Skeletal muscle cell (primary cell): ENCODE results near the gene PPARGC1A.

Source experiments
- DNase-seq: peaks from one replicate; pipeline ENCODE4 v3.0.0-alpha.2; 2010; ENCODE audit warnings: low read depth
- H3K4me3 ChIP-seq: 2 replicates; pipeline ENCODE4 v1.5.1; 2011; ENCODE audit warnings: low read depth, mild to moderate bottlenecking, control low read depth, low read length, moderate library complexity

The PPARGC1A gene

GRCh38 chr4:23884741-23885140 lies 5.1 kb downstream of the PPARGC1A start:
- DNase-seq = no peak
- no peak overlapping the region for H3K4me3 ChIP-seq

- H3K4me3 ChIP-seq = no peak overlapping the region
- DNase-seq = no peak
Measured at GRCh38 chr4:23884261-23884660, 5.6 kb downstream of the PPARGC1A start.

GRCh38 chr4:23882976-23883531 lies 6.8 kb downstream of the PPARGC1A start:
- H3K4me3 ChIP-seq = no peak overlapping the region
- no peak for DNase-seq

DNA sequence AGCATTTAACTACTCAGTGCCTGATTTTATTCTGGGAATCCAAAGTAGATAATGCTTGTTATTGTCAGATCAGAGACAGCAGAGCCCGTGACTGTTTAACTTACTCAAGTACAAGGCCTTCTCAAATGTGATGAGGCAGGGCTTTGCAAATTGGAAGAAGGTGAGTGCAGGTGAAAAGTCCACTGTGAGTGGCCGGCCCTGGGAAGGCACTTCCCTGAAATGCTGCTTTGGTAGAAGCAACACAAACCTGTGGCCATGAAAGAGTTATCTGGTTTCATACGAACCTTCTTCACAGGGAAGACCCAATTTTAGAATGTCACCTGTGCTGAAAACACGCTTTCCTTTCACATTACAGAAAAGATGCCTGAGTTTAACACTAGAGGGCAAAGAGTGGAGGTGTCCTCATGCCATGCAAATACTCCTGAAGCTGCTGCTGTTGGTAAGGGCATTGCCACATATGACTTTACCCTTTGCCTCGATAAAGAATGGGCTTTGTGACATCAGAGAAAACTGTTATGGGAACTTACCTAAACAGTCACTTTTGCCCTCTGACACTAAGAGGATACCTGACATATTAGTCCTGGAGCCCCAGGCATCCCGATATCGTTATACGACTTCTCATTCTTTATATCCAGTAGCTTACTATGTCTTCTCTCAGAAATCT lies 8.0 kb downstream of the PPARGC1A start:
- DNase-seq = no peak
- no peak overlapping the region for H3K4me3 ChIP-seq

DNA sequence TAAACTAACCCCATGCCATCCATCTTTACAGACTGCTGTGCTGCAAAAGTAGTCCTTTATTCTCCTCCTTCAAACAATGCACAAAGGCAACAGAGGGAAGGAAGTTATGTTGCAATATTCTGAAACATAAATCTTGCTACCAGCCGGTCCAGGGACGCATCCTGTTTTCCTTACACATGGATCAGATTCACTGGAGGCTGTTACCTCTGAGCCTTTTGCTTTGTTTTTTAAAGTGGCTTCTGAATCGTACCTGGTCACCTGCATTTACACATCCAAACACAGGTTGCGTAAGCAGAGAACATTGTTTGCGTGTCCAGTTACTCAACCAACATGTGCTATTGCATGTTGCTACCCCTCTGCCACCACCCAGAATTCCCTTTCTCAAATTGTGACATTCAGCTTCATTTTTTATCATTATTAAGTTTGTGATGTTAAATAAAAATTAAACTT lies 8.8 kb downstream of the PPARGC1A start:
- no peak overlapping the region for H3K4me3 ChIP-seq
- no peak for DNase-seq

- no peak overlapping the region for H3K4me3 ChIP-seq
- DNase-seq = no peak
Measured at GRCh38 chr4:23878912-23879732, 10.7 kb downstream of the PPARGC1A start.

DNA sequence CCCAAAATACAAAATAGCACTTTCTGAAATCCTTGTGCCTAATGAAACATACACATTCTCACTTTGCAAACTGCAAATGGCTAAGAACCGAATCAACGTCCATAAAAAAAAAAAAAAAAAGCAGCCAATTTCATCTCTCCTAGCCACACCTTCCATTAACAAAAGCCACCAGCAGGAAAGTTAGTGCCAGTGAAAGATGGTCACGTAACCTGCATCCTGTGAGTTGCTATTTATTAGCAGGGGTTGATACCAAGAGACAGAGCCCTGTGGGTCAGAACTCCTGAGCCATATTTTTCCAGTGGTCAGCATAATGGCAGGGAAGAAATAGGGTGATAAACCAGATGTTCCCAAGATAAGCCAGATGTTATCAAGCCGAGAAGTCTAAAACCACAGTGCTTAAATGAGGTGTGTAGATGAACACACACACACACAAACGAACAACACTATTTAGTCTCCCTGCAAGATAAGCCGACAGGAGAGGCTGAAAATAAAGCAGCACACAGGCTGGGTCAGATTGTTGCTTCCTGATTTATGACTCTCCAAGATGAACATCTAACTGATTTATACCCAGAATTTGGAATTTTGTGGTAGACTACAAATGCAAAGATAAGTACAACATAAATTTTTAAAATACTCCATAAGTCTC lies 11.5 kb downstream of the PPARGC1A start:
- DNase-seq = no peak
- H3K4me3 ChIP-seq = no peak overlapping the region

GRCh38 chr4:23877758-23878229 lies 12.1 kb downstream of the PPARGC1A start:
- no peak for DNase-seq
- no peak overlapping the region for H3K4me3 ChIP-seq

- DNase-seq = no peak
- no peak overlapping the region for H3K4me3 ChIP-seq
Measured at GRCh38 chr4:23876418-23877089, 13.3 kb downstream of the PPARGC1A start.

- no peak overlapping the region for H3K4me3 ChIP-seq
- no peak for DNase-seq
Measured at GRCh38 chr4:23875317-23875716, 14.5 kb downstream of the PPARGC1A start.

- no peak overlapping the region for H3K4me3 ChIP-seq
- no peak for DNase-seq
Measured at GRCh38 chr4:23874536-23874901, 15.3 kb downstream of the PPARGC1A start.

DNA sequence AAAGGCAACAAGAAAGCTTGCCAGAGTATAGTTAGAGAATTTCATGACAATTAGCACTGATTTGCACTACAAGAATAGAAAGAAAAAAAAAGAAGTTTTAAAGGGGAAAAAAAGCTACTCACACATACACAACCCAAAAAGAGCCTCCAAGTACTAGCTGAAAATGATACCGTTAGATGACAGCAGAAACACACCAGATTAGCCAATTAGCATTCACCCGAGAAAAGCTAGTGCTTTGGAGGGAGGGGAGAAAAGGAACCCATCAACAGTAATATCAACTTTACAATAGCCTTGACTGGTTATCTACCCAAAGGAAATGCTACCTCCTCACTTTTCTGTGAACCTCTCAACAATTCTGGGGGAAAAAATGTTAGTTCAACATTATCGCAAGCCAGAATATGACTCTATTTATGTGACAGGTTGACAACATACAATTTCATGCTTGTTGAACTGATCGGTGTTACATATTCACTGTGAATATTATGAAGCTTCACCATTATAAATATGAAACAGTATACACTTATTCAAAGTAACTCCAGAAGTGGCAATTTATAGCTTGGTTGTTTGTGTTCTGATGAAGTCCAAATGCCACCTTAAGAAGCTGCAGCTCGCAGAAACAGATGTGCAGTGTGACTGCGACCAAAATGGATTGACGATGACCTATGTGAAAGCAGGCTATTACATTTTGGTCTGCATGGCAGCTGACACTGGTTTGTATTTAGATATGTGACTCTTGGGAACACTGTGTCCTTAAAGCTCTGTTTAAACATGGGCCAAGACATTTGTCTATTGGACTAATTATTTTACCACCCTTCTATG lies 15.9 kb downstream of the PPARGC1A start:
- DNase-seq = no peak
- H3K4me3 ChIP-seq = no peak overlapping the region

GRCh38 chr4:23871426-23871825 lies 18.4 kb downstream of the PPARGC1A start:
- DNase-seq = no peak
- no peak overlapping the region for H3K4me3 ChIP-seq

DNA sequence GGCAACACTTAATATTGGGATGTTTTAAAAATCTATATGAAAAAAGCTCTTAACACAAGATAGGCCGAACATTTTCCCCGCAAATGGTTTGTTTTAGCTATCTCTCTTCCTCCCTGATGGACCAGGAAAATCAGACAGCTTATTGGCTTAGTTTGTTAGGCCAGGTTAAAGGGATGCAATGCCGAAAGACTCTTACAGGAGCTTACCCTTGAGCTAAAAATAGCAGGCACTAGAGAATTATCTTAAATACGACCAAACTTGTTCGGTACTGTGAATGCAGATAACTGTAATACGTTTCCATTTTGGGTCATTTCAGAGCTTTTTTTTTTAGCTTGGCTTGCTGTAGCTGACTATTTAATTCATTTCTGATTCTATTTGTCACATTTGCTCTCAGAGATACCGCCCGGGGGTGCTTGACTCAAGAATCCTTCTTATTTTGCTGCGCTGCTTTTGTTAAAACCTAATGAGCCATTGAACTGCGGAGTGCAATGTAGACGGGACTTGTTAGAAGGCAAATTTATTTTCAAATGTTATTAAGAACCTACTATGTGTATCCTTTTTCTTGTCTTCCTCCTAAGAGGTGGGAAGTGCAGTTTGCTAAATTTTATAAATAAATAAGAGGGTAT lies 23.3 kb downstream of the PPARGC1A start:
- no peak for DNase-seq
- no peak overlapping the region for H3K4me3 ChIP-seq

DNA sequence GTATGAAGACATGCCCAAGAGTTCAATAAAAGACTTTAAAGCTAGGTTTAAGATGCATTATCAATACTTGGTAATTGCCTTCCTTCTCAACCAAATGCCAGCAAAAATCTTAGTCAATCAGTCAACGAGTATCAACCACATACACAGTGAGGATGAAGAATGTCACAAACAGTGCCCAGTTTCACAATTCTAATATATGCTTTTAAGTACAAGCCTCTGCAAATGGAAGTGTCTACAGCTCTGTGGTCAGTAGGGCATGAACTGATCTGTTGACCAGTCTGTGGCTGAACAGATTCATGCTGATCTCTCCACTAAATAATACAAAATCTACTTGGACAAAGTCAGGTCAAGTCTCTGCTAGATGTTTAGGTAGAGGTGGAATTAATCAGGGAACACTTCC lies 27.9 kb downstream of the PPARGC1A start:
- H3K4me3 ChIP-seq = no peak overlapping the region
- DNase-seq = no peak

DNA sequence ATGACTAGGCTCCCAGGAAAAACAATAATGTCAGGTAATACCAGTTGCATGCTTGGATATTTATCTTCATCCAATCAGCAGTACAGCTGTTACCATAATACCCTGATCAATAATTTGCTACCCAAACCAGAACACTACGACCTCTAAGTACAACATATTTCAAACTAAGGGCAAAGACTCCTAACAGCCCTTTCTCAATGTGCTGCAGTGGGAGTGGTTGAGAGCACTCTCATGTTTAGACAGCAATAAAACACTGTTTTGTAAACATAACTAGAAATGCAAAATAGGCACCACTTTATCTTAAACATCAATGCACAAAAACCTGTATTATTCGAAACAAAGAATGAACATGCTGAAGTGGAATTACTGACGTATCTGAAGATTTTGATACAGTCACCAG lies 28.9 kb downstream of the PPARGC1A start:
- no peak for DNase-seq
- H3K4me3 ChIP-seq = no peak overlapping the region

DNA sequence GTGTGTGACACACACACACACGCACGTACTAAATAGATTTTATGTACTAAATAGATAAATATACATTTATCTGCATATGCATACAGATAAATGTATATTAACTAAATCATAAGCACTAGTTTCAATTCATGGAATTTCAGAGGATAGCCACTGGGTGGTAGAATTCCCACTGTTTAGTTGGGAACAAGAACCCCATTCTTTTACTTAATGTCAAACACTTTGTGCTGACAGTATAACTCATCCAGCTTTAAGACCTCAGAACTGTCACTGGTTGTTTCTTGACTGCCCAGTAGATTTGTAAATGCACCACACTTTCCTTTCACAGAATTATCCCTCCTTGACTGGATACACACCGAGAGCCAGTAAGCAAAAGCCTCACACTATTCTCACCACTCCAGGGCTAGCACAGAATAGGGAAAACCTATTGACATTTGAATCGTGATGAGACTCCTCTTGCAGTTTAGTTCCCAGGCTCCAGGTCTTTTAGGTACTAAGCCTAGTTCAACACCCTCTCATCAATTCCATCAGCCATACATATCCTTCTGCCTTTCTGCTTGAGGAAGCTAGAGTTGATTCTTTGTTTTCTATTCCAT lies 32.4 kb downstream of the PPARGC1A start:
- no peak for DNase-seq

DNA sequence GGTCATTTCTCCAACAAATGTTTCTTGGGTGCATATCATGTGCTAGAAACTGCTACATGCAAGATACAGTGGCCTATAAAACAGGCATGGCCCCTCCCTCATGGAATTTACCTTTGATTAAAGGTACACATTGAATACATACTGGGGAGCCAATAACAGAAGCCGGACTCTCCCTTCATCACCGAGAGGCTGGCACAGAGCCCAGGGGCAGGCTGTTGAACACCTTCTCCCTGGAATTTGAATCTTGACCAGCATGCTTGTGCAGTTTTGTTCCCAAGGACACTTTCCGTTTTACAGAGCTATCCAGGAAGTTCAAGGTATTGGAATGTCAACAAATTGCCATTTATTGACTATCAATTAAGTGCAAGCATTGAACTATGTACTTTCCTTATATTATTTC lies 33.2 kb downstream of the PPARGC1A start:
- no peak for DNase-seq
- H3K4me3 ChIP-seq = no peak overlapping the region

More for the DNA sequence above, 32.4 kb downstream of the PPARGC1A start:
- H3K4me3 ChIP-seq = no peak overlapping the region
